ENCODE data around the gene CCDC6.
"Not testable (repeated sequence)": the region's sequence is repeated elsewhere in the genome, so short reads cannot be mapped to it uniquely, and the experiment has no call there.

Gene CCDC6

DNA sequence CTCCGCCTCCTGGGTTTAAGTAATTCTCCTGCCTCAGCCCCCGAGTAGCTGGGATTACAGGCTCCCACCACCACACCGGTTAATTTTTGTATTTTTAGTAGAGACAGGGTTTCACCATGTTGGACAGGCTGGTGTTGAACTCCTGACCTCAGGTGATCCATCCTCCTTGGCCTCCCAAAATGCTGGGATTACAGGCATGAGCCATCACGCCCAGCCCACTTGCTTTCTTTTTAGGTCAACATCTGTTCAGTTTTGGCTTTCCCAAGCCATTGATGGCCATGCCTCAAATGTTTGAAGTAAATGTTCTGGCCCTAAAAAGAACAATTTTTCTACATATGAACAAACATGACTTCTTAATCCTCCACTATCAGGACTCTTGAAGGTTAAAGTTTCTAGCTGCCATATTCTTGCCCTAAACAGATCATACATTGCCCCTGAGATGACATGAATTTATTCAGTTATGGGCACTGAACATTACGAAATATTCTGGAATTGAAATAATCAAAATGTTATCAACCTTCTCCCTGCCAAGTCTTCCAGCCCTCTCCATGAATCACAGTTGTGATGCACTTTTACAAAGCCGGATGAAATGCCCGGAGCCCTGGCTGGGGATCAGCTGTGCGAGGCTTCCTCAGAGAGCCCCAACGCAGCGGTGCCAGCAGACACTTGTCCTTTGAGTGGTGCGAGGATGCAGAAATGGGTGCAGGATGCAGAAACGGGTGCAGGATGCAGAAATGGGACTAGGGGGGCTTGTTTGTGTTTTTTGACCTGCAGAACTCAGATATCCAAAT lies 156.0 kb downstream of the CCDC6 start:
- DNase-seq, result no peak

DNA sequence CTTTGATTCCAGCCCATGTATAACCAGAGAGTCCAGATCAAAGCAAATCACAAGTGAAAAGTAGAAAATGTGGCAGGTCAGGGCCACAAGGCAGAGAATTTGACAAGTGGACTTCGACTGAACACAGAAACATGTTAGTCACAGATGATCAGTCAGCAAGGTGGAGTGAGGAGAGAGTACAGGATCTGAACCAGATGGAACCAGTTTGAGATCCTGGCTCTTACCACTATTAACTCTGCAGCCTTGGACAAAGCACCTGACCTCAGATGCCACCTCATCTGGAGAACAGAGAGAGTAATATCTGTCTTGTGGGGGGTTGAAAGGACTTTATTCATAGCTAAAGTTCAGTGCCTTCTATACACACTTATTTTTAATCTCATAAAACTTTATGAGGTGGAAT lies 157.5 kb downstream of the CCDC6 start:
- no peak for DNase-seq

DNA sequence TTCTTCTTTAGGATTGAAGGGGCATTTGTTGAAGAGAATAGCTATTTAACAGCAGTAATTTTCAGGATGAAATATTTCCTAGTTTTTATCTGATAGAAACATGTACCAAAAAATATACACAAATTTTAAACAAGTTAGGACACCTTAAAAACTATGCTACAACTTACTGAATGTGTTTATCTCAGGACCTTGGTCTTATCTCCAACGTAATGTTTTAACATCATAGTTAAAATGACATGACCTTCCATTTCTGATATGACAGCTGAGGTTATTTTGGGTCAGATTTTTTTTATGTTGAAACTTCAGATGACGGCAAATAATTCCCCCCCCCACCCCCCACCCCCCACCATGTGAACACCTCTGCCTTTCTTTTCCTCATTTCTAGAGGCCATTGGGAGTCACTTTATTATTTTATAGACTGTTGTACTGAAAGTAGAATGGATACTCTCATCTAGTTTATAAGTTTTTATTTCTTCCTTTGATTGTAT lies 161.1 kb downstream of the CCDC6 start:
- no peak for DNase-seq

DNA sequence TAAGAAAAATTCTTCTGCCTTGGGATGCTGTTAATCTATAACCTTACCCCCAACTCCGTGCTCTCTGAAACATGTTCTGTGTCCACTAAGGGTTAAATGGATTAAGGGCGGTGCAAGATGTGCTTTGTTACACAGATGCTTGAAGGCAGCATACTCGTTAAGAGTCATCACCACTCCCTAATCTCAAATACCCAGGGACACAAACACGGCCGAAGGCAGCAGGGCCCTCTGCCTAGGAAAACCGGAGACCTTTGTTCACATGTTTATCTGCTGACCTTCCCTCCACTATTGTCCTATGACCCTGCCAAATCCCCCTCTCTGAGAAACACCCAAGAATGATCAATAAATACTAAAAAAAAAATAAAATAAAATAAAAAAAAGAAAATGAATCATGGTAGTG lies 161.6 kb downstream of the CCDC6 start:
- DNase-seq, result not testable (repeated sequence)

DNA sequence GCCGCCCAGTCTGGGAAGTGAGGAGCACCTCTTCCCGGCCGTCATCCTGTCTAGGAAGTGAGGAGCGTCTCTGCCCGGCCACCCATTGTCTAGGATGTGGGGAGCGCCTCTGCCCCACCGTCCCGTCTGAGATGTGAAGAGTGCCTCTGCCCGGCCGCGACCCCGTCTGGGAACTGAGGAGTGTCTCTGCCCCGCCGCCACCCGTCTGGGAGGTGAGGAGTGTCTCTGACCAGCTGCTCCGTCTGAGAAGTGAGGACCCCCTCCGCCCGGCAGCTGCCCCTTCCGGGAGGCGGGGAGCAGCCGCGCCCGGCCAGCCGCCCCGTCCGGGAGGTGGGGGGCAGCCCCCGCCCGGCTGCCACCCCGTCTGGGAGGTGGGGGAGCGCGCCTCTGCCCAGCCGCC lies 162.2 kb downstream of the CCDC6 start:
- DNase-seq, result not testable (repeated sequence)

DNA sequence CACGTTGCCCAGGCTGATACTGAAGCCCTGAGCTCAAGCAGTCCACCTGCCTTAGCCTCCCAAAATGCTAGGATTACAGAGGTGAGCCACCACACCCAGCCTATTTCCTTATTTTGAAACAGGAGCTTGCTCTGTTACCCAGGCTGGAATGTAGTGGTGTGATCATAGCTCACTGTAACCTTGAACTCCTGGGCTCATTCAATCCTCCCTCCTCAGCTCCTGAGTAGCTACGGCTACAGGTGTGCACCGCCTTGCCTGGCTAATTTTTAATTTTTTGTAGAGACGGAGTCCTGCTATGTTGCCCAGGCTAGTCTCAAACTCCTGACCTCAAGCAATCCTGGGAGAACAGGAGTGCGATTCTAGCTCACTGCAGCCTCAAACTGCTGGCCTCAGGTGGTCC lies 164.8 kb downstream of the CCDC6 start:
- DNase-seq, result no peak

- no peak for DNase-seq
Measured at GRCh38 chr10:59741048-59741447, 165.3 kb downstream of the CCDC6 start.

Data from NCI-H1092 treated with DMSO at 0.1 percent for 48 hours (cell line).